Endodermal cell (in vitro differentiated cells): ENCODE results near the gene PRKCB. TPM values are rescaled to one million over a fixed set of nuclear protein-coding genes. Genes with fewer than 3 reads are reported as not detected.

Experiments
- DNase-seq: peaks from one replicate; pipeline ENCODE4 v3.0.0-alpha.2; 2017
- H3K27ac ChIP-seq: 2 replicates; pipeline ENCODE4 v1.5.1; 2013; ENCODE audit warnings: mild to moderate bottlenecking, low read depth, low read length, moderate library complexity
- H3K27me3 ChIP-seq: 2 replicates; pipeline ENCODE4 v1.6.1; 2013; ENCODE audit warnings: mild to moderate bottlenecking, low read length, moderate library complexity; ENCODE audit not compliant: insufficient read depth, control insufficient read depth, poor library complexity, severe bottlenecking
- H3K36me3 ChIP-seq: 2 replicates; pipeline ENCODE4 v1.7.0; 2013; ENCODE audit warnings: mild to moderate bottlenecking, low read length, moderate library complexity; ENCODE audit not compliant: control insufficient read depth, insufficient read depth
- H3K4me1 ChIP-seq: one replicate; pipeline ENCODE4 v1.7.0; 2013; ENCODE audit warnings: low read length; ENCODE audit not compliant: control insufficient read depth, insufficient read depth
- H3K4me3 ChIP-seq: 2 replicates; pipeline ENCODE4 v1.5.1; 2013; ENCODE audit warnings: mild to moderate bottlenecking, low read length, moderate library complexity
- H3K9ac ChIP-seq: 2 replicates; pipeline ENCODE4 v1.6.1; 2013; ENCODE audit warnings: mild to moderate bottlenecking, low read length, moderate library complexity; ENCODE audit not compliant: poor library complexity, severe bottlenecking; ENCODE audit errors: extremely low read depth
- H3K9me3 ChIP-seq: 2 replicates; pipeline ENCODE4 v1.6.1; 2013; ENCODE audit warnings: mild to moderate bottlenecking, low read length, moderate library complexity; ENCODE audit not compliant: control insufficient read depth
- H3K27ac Mint-ChIP-seq: 2 replicates; pipeline ENCODE4 v1.8.0; 2020; ENCODE audit warnings: mixed read lengths
- H3K27me3 Mint-ChIP-seq: 2 replicates; pipeline ENCODE4 v1.8.0; 2021; ENCODE audit warnings: mild to moderate bottlenecking, mixed read lengths; ENCODE audit not compliant: insufficient read depth
- H3K36me3 Mint-ChIP-seq: 2 replicates; pipeline ENCODE4 v1.8.0; 2020; ENCODE audit warnings: low read depth, mixed read lengths
- H3K4me1 Mint-ChIP-seq: 2 replicates; pipeline ENCODE4 v1.8.0; 2020; ENCODE audit warnings: mixed read lengths
- H3K4me3 Mint-ChIP-seq: 2 replicates; pipeline ENCODE4 v1.8.0; 2020; ENCODE audit warnings: mild to moderate bottlenecking, moderate library complexity, mixed read lengths
- H3K9me3 Mint-ChIP-seq: 2 replicates; pipeline ENCODE4 v1.8.0; 2020; ENCODE audit warnings: mild to moderate bottlenecking, mixed read lengths
- WGBS, 2 experiments: methylation state at CpG; one replicate each; pipeline versions ENCODE4 v1.1.5 to v1.1.7; 2013; ENCODE audit warnings: missing lambda C conversion rate in 2 of 2, mixed read lengths in 1 of 2; ENCODE audit not compliant: insufficient coverage in 1 of 2, insufficient read length in 1 of 2; 5-methylcytosine and 5-hydroxymethylcytosine counted together
- total RNA-seq, 2 donors: library from RNA; stranded (reverse); fragmentation: NEBNext Ultra II Directional in 1 of 2; extraction: Animal tissue kit (Norgen Biotek cat#: 25700) in 1 of 2; gene quantifications; 2 replicates in 1 of 2; 3 replicates in 1 of 2; pipeline ENCODE4 v1.2.1, GENCODE V29; 2021
- TF ChIP-seq, protein P1 (sequence below): fragments of 200-600 bp; sonication (generic); conservative IDR thresholded peaks from 2 replicates; pipeline ENCODE4 v1.5.0; 2021; ENCODE audit warnings: antibody characterized with exemption, mild to moderate bottlenecking

PRKCB gene
- total RNA-seq, 2 donors from 2014 or later = 0.38 to 1.1 TPM

DNA sequence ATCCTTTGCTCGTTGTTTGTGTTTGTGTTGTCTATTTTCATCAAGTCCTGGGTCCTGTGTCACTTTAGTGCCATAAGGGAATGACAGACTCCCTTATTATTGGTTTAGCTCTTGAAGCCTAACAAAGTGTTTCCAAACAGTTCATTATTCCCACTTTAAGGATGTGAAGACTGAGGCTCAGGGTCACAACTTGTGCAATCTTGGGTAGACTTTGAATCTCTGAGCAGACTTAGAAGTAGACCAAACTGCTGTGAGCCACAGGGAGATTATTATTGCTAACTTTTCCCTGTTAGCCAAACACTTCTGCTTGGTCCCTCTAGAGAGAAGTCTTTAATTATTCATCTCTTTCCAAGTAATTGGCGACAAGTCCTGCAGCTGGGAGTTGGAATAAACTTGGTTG lies 31.8 kb downstream of the PRKCB start:
- DNase-seq = no peak
- H3K36me3 Mint-ChIP-seq = no peaks in the 10 kb centered on the region
- no peak overlapping the region for H3K4me3 Mint-ChIP-seq
- H3K27ac ChIP-seq = no peak overlapping the region
- H3K4me3 ChIP-seq = no peak overlapping the region
- no peaks in the 10 kb centered on the region for H3K9me3 Mint-ChIP-seq
- H3K27ac Mint-ChIP-seq = no peak overlapping the region
- TF ChIP-seq, protein P1, sequence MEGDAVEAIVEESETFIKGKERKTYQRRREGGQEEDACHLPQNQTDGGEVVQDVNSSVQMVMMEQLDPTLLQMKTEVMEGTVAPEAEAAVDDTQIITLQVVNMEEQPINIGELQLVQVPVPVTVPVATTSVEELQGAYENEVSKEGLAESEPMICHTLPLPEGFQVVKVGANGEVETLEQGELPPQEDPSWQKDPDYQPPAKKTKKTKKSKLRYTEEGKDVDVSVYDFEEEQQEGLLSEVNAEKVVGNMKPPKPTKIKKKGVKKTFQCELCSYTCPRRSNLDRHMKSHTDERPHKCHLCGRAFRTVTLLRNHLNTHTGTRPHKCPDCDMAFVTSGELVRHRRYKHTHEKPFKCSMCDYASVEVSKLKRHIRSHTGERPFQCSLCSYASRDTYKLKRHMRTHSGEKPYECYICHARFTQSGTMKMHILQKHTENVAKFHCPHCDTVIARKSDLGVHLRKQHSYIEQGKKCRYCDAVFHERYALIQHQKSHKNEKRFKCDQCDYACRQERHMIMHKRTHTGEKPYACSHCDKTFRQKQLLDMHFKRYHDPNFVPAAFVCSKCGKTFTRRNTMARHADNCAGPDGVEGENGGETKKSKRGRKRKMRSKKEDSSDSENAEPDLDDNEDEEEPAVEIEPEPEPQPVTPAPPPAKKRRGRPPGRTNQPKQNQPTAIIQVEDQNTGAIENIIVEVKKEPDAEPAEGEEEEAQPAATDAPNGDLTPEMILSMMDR = no peak
- H3K9me3 ChIP-seq = no peaks in the 10 kb centered on the region
- H3K9ac ChIP-seq = no peak overlapping the region
- 95 to 100% methylated on average over 1 to 2 of the region's 2 CpGs for WGBS, 2 experiments
- H3K4me1 ChIP-seq = peaks cover 8% of the 10 kb centered on the region
- peaks cover 10% of the 10 kb centered on the region for H3K4me1 Mint-ChIP-seq
- H3K36me3 ChIP-seq = no peaks in the 10 kb centered on the region
- peaks cover 96% of the 10 kb centered on the region for H3K27me3 Mint-ChIP-seq
- H3K27me3 ChIP-seq = peaks cover 68% of the 10 kb centered on the region

- Histone ChIP-seq H3K27ac (no peak overlapping the region), H3K27me3 (peaks cover 65% of the 10 kb centered on the region), H3K9ac (no peak overlapping the region), H3K4me1 (peaks cover 8% of the 10 kb centered on the region), H3K36me3 (no peaks in the 10 kb centered on the region), H3K9me3 (no peaks in the 10 kb centered on the region), H3K4me3 (no peak overlapping the region)
- H3K36me3 Mint-ChIP-seq = no peaks in the 10 kb centered on the region
- peaks cover 10% of the 10 kb centered on the region for H3K4me1 Mint-ChIP-seq
- TF ChIP-seq, protein P1 = no peak
- H3K9me3 Mint-ChIP-seq = no peaks in the 10 kb centered on the region
- 79 to 89% methylated on average over 1 of the region's 1 CpG for WGBS, 2 experiments
- no peak overlapping the region for H3K4me3 Mint-ChIP-seq
- H3K27me3 Mint-ChIP-seq = peaks cover 95% of the 10 kb centered on the region
- DNase-seq = no peak
- H3K27ac Mint-ChIP-seq = no peak overlapping the region
Measured at GRCh38 chr16:23868136-23868535, 32.4 kb downstream of the PRKCB start.

GRCh38 chr16:23869052-23869451 lies 33.3 kb downstream of the PRKCB start:
- TF ChIP-seq, protein P1 = no peak
- Histone ChIP-seq H3K36me3 (no peaks in the 10 kb centered on the region), H3K9ac (no peak overlapping the region), H3K9me3 (no peaks in the 10 kb centered on the region), H3K27ac (no peak overlapping the region), H3K27me3 (peaks cover 59% of the 10 kb centered on the region), H3K4me3 (no peak overlapping the region), H3K4me1 (peaks cover 8% of the 10 kb centered on the region)
- Mint-ChIP-seq H3K4me3 (no peak overlapping the region), H3K27me3 (peaks cover 94% of the 10 kb centered on the region), H3K9me3 (no peaks in the 10 kb centered on the region), H3K4me1 (peaks cover 10% of the 10 kb centered on the region), H3K36me3 (no peaks in the 10 kb centered on the region), H3K27ac (no peak overlapping the region)
- DNase-seq = no peak
- 64 to 87% methylated on average over 4 to 5 of the region's 5 CpGs for WGBS, 2 experiments
